ENCODE results near the gene FBP2. TPM values are rescaled to one million over a fixed set of nuclear protein-coding genes. Genes with fewer than 3 reads are reported as not detected.

Gene FBP2
- total RNA-seq, 1 donor, result not detected

- no peak for DNase-seq (ENCODE audit: low read depth)
- TF ChIP-seq, protein P1, sequence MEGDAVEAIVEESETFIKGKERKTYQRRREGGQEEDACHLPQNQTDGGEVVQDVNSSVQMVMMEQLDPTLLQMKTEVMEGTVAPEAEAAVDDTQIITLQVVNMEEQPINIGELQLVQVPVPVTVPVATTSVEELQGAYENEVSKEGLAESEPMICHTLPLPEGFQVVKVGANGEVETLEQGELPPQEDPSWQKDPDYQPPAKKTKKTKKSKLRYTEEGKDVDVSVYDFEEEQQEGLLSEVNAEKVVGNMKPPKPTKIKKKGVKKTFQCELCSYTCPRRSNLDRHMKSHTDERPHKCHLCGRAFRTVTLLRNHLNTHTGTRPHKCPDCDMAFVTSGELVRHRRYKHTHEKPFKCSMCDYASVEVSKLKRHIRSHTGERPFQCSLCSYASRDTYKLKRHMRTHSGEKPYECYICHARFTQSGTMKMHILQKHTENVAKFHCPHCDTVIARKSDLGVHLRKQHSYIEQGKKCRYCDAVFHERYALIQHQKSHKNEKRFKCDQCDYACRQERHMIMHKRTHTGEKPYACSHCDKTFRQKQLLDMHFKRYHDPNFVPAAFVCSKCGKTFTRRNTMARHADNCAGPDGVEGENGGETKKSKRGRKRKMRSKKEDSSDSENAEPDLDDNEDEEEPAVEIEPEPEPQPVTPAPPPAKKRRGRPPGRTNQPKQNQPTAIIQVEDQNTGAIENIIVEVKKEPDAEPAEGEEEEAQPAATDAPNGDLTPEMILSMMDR (IDR thresholded peaks at IDR 0.05; ENCODE audit: insufficient read depth, low read depth, low read length), result peak; percentile 42
- no peak overlapping the region for H3K4me3 ChIP-seq (ENCODE audit: low read depth, low read length)
These were observed 29.6 kb upstream of the FBP2 start for GRCh38 chr9:94623253-94623652.

DNA sequence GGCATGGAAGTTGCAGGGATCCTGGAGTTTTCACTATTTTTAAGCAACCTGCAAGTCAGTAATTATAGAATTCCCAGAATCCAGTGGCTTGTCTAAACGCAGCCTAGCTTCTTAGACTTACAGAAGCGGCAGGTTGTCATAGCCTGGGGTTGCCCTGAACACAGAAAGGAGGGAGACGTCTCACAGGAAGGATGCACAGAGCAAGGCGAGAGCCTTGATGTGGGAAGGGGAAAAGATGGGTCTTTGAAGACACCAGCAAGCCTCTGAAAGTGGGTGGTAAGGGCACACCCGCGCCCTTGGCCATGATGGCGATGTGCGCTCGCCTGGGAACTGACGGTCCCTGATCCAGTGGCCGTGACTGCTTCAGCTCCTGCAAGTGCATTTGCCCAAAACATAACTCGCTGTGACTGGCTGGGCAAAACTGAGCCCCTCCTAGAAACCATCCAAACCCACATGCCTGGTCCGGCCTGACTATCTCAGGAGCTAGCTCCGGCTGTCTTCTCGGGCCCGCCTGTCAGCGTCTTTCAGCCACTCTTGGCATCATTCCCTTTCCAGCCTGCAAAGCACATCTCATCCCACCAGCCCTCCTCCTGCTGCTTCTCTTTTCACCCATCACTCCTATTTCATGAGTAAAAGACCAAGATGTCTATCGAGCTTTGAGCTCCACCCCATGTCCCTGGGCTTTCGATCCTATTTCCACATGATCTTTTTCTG, 28.6 kb upstream of the FBP2 start:
- TF ChIP-seq, protein P1 (IDR thresholded peaks at IDR 0.05; ENCODE audit: insufficient read depth, low read depth, low read length), result no peak
- DNase-seq (ENCODE audit: low read depth), result no peak

DNA sequence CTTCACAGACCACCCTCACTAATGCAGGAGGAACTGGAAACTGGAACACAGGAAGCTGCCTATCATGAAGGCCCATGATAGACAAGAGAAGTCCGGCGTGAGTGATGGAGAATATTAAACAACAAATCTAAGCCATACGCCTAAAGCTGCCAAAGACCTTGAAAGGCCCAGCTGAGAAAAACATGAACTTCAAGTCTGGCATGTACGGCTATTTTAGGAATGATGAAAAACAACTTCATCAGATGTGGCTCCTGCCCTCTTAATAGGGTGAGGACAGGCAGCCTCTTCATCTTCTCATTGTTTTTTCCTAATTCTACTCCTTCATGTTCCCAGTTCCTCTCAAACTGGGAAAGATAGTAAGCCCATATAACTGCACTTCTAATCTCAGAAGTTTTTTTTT, 25.4 kb upstream of the FBP2 start:
- H3K4me3 ChIP-seq (ENCODE audit: low read depth, low read length), result no peak overlapping the region
- TF ChIP-seq, protein P1 (IDR thresholded peaks at IDR 0.05; ENCODE audit: insufficient read depth, low read depth, low read length), result no peak
- DNase-seq (ENCODE audit: low read depth), result no peak

More for the DNA sequence above, 28.6 kb upstream of the FBP2 start:
- H3K4me3 ChIP-seq (ENCODE audit: low read depth, low read length), result no peak overlapping the region

GRCh38 chr9:94613003-94613402, 19.4 kb upstream of the FBP2 start:
- no peak for DNase-seq (ENCODE audit: low read depth)
- H3K4me3 ChIP-seq (ENCODE audit: low read depth, low read length), result no peak overlapping the region
- TF ChIP-seq, protein P1 (IDR thresholded peaks at IDR 0.05; ENCODE audit: insufficient read depth, low read depth, low read length), result peak; percentile 24

DNA sequence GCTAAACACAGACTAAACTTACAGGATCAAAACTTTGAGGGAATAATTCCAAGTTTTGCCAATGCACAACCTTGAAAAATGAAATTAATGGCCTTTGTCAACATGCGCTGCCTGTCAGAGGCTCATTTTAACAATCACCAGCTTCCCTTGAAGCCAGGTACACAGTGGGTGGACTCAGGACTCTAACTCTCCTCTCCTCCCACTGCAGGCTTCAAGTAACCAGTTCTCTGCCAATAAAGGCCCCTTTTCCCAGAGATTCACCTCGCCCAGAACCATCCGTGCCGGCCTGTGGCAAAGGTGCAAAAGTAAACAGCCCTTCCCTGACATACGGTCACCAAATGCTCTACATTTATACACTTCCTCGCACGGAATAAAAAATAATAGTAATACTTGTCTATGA, 18.4 kb upstream of the FBP2 start:
- no peak for DNase-seq (ENCODE audit: low read depth)
- no peak overlapping the region for H3K4me3 ChIP-seq (ENCODE audit: low read depth, low read length)
- TF ChIP-seq, protein P1 (IDR thresholded peaks at IDR 0.05; ENCODE audit: insufficient read depth, low read depth, low read length), result no peak

GRCh38 chr9:94611638-94612068, 18.0 kb upstream of the FBP2 start:
- TF ChIP-seq, protein P1 (IDR thresholded peaks at IDR 0.05; ENCODE audit: insufficient read depth, low read depth, low read length), result no peak
- no peak overlapping the region for H3K4me3 ChIP-seq (ENCODE audit: low read depth, low read length)
- no peak for DNase-seq (ENCODE audit: low read depth)

DNA sequence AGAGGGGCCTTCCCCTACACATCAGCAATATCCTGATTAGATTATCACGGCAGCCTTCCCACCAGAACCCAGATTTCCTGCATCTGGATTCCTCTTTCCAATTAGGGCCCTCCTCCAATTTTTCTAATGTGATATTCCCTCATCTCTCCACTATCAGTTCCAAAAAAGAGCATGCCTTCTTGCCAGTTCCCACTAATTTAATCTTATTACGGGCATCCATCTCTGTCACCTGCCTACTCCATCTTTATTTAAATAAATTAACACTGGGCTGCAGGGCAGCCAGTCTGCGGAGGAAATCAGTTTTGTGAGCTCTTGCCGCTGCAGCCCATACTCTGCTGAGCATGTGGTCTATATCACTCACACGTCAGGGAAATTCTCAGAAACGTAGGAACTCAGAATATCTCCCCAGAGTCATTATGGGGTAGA, 16.6 kb upstream of the FBP2 start:
- H3K4me3 ChIP-seq (ENCODE audit: low read depth, low read length), result no peak overlapping the region
- TF ChIP-seq, protein P1 (IDR thresholded peaks at IDR 0.05; ENCODE audit: insufficient read depth, low read depth, low read length), result no peak
- DNase-seq (ENCODE audit: low read depth), result peak; percentile 14

All from fibroblast of villous mesenchyme (primary cell).